Endothelial cell (in vitro differentiated cells): Measurements from ENCODE around the gene PCK2. TPM values are rescaled to one million over a fixed set of nuclear protein-coding genes. Genes with fewer than 3 reads are reported as not detected.

Source experiments
- DNase-seq: peaks from one replicate; pipeline ENCODE4 v3.0.0; 2021; ENCODE audit warnings: low spot score
- H3K27ac Mint-ChIP-seq: one replicate; pipeline ENCODE4 v1.8.0; 2021; ENCODE audit warnings: mixed read lengths, inconsistent platforms; ENCODE audit not compliant: unreplicated experiment
- H3K27me3 Mint-ChIP-seq: one replicate; pipeline ENCODE4 v1.8.0; 2021; ENCODE audit warnings: mild to moderate bottlenecking, moderate library complexity, mixed read lengths, inconsistent platforms; ENCODE audit not compliant: unreplicated experiment
- H3K36me3 Mint-ChIP-seq: one replicate; pipeline ENCODE4 v1.8.0; 2021; ENCODE audit warnings: mild to moderate bottlenecking, low read depth, mixed read lengths, inconsistent platforms; ENCODE audit not compliant: unreplicated experiment
- H3K4me1 Mint-ChIP-seq: one replicate; pipeline ENCODE4 v1.8.0; 2021; ENCODE audit warnings: mild to moderate bottlenecking, mixed read lengths, inconsistent platforms; ENCODE audit not compliant: unreplicated experiment
- H3K4me3 Mint-ChIP-seq: one replicate; pipeline ENCODE4 v1.8.0; 2021; ENCODE audit warnings: mild to moderate bottlenecking, mixed read lengths, inconsistent platforms; ENCODE audit not compliant: unreplicated experiment
- H3K9me3 Mint-ChIP-seq: one replicate; pipeline ENCODE4 v1.8.0; 2021; ENCODE audit warnings: mixed read lengths, inconsistent platforms; ENCODE audit not compliant: unreplicated experiment
- CTCF ChIP-seq: fragments of 200-600 bp; sonication (generic); IDR thresholded peaks from one replicate; pipeline ENCODE4 v1.5.0; 2021; ENCODE audit warnings: antibody characterized with exemption; ENCODE audit not compliant: unreplicated experiment
- total RNA-seq: library from RNA; stranded (reverse); fragmentation: NEBNext Ultra II Directional; extraction: Animal tissue kit (Norgen Biotek cat#: 25700); gene quantifications from one replicate; pipeline ENCODE4 v1.2.1, GENCODE V29; 2021; ENCODE audit not compliant: unreplicated experiment

Gene PCK2
- total RNA-seq, 1 donor from 2014 or later, result 23.9 TPM

GRCh38 chr14:24066496-24067132, 27.5 kb upstream of the PCK2 start:
- Mint-ChIP-seq H3K27ac (no peak overlapping the region), H3K36me3 (peaks cover 5% of the 10 kb centered on the region)

GRCh38 chr14:24067133-24068082, 26.7 kb upstream of the PCK2 start:
- no peak overlapping the region for H3K4me3 Mint-ChIP-seq
- H3K27me3 Mint-ChIP-seq, result peaks cover 14% of the 10 kb centered on the region

More at GRCh38 chr14:24066496-24067132, 27.5 kb upstream of the PCK2 start:
- Mint-ChIP-seq H3K27me3 (peaks cover 14% of the 10 kb centered on the region), H3K4me1 (no peaks in the 10 kb centered on the region), H3K9me3 (no peaks in the 10 kb centered on the region), H3K4me3 (no peak overlapping the region)
- TF ChIP-seq CTCF, result no peak
- DNase-seq, result no peak

GRCh38 chr14:24068711-24069410, 25.2 kb upstream of the PCK2 start:
- DNase-seq, result no peak
- H3K9me3 Mint-ChIP-seq, result no peaks in the 10 kb centered on the region
- peaks cover 5% of the 10 kb centered on the region for H3K36me3 Mint-ChIP-seq
- H3K27me3 Mint-ChIP-seq, result peaks cover 11% of the 10 kb centered on the region
- H3K4me3 Mint-ChIP-seq, result no peak overlapping the region
- TF ChIP-seq CTCF, result no peak
- H3K27ac Mint-ChIP-seq, result no peak overlapping the region
- no peaks in the 10 kb centered on the region for H3K4me1 Mint-ChIP-seq

More at GRCh38 chr14:24067133-24068082, 26.7 kb upstream of the PCK2 start:
- DNase-seq, result no peak
- no peaks in the 10 kb centered on the region for H3K4me1 Mint-ChIP-seq
- H3K9me3 Mint-ChIP-seq, result no peaks in the 10 kb centered on the region
- no peak overlapping the region for H3K27ac Mint-ChIP-seq
- TF ChIP-seq CTCF, result no peak
- H3K36me3 Mint-ChIP-seq, result peaks cover 5% of the 10 kb centered on the region

- no peak overlapping the region for H3K4me3 Mint-ChIP-seq
These were observed 24.7 kb upstream of the PCK2 start for GRCh38 chr14:24069411-24069735.

More at GRCh38 chr14:24069411-24069735, 24.7 kb upstream of the PCK2 start:
- DNase-seq, result no peak
- Mint-ChIP-seq H3K36me3 (peaks cover 5% of the 10 kb centered on the region), H3K9me3 (no peaks in the 10 kb centered on the region), H3K27ac (no peak overlapping the region), H3K4me1 (no peaks in the 10 kb centered on the region), H3K27me3 (peaks cover 11% of the 10 kb centered on the region)
- no peak for TF ChIP-seq CTCF
